NCI-H1930 (cell line): ENCODE measurements around the gene ZNF664.

Experiments used
- DNase-seq, 2 experiments: peaks; one replicate each; lab custom pipeline; 2025; lab: John Stamatoyannopoulos, UW

The ZNF664 gene

DNA sequence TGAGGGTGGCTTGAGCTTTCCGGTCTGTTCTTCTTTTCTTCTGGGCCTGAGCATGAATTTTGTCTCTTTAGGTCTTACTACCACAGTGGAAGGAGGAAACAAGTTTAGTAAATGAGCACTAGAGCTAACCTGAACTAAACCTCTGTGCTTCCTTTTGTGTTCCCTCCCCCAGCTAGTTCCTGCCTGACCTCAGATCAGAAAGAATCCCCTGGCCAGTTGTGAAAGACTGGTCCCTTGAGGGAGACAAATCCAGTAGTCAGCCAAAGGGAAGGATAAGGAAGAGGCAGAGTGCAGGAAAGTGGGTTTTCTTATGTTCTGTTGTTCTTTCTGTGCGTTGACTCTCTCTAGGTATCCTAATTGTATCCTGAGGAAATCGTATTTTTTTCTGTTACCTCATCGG, 17.5 kb downstream of the ZNF664 start:
- DNase-seq, result no peak

DNA sequence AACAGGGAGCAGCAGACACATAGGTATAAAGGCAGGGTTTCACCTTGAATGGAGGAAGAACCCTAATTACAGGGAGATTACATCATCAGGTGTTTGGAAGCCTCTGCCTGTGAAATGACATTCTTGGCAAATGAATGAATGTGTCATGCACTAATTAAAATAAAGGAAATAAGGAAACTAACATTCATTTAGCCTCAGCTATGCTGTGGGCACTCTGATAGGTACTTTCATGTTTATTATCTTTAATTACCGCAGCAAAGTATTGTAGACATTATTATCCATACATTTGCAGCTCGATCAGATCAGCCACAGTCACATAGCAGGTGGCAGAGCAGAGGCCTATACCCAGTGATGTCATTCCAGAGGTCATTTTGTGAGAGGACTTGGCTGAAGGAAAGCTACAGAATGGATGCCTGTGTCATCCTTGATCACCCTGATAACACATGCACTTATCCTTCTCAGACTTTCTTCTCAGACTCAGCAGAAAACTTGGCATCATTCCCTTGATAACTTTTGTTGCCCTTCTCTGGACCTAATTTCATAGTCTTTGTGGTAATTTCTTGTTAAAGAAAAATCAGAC, 18.4 kb downstream of the ZNF664 start:
- DNase-seq, result no peak

DNA sequence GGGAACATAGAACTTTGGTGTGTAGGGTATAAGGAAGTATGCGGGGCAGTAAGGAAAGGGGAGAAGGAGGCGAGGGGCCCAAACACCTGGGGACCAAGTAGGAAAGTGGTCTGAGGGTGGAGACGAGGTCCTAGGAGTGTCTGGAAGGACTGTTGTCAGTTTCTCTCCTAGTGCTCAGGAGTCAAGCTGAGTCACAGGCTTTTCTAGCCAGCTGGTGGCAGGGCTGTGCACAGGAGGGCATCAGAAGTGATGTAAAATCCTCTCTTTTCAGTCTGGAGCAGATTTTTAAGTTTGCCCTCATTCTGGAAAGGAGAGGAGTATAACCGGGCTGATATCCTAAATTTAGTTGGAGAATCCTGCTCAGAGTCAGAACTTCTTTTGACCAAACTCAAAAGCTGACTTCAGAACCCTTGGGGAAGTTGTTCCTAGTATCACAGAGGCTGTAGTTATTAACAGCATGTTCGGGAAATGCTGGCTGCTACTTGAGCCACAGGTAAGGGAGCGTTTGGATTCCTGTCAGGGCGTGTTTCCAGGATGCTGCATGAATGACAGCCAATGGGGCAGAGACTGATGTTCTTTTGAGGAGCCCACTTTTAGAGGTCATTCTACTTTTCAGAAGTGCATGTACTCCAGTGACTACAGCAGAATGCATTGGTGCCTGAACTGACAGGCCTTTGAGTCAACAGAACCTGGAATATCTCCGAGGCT, 19.3 kb downstream of the ZNF664 start:
- DNase-seq, result no peak

DNA sequence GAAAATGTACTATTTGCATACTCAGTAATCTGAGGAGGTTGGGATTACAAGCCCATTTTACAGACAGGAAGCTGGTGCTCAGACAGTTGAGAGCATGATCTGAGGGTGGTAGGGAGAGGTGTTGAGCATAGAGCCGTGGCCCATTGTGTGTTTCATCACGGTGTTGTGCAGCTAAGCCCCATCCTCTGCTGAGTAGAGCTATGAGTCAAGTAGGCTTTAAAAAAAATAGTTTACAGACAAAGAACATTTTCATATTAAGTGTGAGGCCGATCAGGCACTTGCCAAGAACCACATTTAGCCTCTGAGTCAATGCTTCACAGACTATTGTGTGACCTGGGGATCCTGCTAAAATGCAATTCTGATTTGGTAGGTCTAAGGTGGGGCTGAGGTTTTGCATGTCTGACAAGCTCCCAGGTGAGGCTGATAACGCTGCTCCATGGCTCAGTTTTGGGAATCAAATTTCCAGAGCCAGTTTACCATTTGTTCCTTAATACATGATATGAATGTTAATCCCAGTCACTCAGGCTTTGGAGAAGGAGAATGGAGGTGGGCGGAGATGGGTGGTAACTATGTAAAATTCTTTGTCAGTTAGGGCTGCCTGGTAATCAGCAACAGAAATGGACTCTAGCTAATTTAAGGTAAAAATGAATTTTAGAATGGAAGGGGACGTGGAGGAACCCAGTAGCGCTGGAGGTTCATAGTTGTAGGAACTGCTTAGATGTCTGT, 22.2 kb downstream of the ZNF664 start:
- DNase-seq, result no peak

DNA sequence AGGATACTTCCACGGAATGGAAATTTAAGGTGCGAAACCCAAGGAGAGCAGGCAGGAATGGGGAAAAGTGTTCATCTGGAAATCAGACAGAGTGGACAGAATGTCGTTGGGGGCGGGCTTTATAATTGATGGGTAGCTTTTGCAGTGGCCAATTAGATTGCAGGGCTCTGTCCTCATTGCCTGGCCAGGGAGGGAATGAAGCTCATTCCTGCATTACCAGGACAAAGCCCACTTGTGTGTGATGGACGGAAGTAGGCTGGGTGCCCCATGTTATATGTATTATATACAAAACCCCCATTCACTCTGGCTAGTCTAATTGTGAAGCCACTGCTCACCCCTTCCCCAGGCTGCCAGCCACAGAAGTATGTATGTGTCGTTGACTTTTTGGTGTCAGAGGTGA, 23.6 kb downstream of the ZNF664 start:
- no peak for DNase-seq

DNA sequence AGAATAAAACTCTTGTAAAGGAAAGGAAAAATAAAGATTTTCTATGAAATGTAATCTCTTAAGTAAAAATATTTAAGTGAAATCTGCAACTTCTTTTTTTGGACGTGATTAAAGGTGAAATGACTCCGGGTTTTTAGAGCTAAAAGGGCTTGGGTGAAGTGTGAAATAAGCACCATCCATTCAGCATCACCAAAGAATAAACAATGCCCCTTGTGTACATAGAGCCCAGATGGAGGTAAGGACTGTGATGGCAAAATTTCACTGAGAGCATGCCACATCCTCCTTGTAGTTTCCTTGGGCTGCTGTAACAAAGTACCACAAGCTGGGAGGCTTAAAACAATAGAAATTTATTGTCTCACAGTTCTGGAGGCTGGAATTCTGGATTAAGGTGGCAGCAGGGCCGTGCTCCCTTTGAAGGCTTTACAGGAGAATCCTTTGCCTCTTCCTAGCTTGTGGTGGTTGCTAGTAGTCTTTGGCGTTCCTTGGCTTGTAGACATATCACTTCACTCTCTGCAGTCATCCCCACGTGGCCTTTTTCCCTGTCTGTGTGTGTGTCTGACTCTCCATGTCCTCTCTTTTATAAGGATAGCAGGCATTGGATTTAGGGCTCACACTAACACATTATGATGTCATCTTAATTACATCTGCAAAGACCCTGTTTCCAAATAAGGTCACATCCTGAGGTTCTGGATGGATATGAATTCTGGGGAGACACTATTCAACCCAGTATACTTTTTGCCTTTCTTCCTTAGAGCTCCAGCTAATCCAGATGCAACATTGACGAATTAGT, 24.2 kb downstream of the ZNF664 start:
- DNase-seq, result no peak

DNA sequence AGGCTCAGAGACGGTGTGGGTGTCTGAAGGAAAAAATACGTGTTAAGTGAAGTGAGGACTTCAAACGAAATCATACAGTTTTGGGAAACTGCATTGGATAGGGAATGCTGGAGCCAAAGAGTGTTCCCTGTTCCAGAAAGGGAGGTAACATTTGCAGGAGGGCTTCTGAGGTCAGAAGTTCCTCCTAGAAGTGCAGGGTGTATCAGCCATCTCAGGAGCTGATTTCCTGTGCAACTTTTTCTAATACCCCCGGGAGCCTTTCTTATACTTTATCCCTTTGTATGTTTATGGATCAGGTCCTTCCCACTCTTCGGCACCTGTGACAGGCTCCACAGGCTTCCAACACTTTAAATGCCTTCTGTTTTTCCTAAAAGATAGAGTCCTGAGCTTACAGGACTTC, 24.9 kb downstream of the ZNF664 start:
- no peak for DNase-seq

DNA sequence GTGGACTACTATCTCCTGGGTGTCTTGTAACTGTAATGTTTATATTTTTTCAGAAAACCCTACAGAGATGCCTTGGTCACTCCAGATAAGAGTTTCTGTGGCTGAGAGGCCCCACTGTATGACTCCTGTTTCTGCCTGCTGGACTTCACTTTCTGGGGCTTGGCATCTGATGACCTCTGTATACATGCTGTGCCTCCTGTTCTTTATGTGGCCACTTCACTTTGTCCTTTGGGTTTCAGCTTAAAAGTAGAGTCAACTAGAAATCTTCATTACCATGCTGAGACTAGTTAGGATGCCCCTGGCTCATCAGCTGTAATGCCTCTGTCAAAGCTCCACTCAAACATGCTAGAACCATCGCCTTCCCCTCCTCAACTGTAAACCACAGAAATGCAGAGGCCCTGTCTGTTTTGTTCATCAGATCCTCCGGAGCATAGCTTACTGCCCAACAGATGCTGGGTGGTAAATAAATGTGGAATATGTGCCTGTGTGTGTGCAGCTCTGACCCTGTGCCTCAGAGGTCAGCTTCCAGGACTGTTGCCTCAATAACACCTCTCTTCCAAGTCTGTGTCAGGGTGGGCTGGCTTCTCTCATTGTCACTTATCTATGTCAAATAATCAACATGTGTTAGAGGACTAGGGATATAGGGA, 25.5 kb downstream of the ZNF664 start:
- DNase-seq, result no peak

DNA sequence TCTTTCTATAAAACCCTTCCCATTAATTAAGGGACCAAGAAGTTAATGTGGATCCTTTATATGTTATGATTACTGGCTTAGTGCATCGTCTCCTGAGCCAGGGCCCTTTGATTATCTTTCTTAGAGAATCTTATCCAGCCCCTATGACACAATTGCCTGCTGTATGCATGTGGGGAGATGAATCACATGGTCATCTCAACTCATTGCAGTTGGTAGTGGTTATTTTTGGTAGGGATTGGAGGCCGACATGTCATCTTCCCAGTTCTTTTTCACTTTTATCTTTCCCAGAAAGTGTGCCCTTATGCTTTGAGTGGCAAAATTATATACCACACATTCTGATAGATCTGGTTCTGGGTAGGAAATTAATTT, 26.0 kb downstream of the ZNF664 start:
- DNase-seq, result no peak

DNA sequence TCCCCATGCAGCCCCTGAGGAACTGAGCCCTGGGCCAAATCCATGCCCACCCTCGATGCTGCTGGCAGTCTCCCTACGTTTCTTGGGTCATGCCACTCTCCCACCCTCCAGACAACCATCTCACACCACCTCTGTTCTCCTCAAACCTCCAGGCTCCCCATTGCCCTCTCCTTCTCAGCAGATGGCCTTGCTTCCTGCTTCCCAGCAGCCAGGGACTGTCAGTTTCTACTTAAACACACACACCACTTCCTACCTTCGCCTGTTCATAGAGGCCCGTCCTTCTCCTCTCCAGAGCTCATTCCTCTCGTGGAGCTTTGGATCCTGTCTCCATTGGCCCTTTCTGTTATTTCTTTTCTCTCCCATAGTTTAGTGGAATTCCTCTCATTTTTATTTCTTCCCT, 27.1 kb downstream of the ZNF664 start:
- no peak for DNase-seq

DNA sequence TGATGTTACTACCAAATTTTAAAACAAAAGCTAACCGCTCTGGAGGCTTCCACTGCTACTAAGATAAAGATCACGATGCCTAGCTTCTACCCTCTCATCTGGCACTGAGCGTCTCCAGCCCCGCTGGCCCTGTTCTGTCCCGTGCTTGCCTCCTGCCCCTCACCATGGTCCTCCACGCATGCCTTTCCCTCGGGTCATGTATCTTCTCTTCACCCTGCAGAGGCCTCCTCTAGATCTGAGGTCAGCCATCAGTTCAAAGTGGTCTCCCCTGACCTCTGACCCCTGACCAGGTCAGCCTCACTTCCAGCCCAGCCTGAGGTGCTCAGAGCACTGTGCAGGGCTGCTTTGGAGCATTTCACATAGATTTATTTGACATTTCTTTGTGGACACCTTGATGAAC, 28.3 kb downstream of the ZNF664 start:
- no peak for DNase-seq

DNA sequence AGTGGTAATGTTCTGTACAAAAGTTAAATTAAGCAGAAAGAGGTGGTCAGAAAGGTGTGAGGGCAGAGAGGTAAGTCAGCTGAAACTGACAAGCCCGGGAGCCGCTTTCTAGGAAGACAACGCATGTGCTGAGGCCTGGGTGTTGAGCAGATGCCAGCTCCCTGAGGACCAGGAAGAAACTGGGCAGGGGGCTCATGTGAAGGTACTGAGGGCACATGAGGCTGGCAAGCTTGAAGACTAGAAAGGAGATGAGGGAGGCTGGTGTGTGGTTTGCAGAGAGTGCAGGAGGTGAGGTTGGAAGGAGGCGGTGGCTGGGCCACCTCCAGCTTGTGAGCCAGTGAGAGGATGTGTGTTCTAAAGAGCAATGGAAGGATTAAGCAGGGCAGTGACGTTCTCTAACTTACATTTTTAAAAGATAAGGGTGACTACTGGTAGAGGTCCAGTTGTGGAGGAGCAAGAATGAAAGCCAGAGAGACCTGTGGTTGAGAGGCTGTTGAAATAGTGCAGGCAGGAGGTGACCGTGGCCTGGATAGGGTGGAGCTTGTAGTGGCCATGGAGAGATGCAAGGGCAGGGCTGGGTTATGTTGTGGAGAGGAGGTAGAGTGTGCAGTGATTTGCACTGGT, 29.1 kb downstream of the ZNF664 start:
- no peak for DNase-seq

DNA sequence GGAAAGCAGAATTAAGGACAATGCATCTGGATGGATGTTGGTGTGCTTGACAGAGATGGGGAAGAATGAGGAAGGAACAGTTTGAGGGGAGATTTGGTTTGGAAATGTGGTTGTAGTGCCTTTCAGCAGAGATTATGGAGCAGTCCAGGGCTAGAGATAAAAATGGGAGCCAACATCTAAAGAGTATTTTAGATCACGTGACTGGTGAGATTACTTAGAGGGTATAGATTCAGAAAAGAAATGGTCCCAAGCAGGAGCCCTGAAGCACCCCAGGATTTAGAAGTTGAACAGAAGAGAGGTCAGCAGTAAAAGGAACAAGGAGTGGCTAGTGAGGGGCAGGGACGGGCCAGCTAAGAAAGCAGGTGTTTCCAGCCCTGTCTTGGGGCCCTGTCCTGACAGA, 29.6 kb downstream of the ZNF664 start:
- no peak for DNase-seq

DNA sequence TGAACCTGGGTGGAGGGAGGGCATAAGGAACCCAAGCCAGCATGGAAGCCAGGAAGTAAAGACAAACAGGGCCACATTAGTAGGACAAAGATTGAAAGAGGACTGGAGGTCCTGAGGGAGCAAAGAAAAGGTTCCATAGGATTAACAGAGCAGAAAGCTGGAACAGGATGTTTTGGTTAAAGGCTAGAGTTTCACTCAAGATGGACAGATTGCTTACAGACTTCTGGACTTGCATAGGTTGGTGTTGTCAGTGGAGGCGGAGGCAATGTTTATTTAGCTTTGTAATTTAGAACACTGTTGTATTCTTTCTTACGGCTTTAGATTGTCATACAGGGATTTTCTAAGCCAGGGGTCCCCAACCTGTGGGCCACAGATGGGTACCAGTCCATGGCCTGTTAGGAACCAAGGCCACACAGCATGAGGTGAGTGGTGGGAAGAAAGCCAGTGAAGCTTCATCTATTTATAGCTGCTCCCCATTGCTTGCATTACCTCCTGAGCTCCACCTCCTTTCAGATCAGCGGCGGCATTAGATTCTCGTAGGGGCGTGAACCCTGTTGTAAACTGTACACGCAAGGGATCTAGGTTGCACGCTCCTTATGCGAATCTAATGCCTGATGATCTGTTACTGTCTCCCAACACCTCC, 31.3 kb downstream of the ZNF664 start:
- DNase-seq, result no peak

DNA sequence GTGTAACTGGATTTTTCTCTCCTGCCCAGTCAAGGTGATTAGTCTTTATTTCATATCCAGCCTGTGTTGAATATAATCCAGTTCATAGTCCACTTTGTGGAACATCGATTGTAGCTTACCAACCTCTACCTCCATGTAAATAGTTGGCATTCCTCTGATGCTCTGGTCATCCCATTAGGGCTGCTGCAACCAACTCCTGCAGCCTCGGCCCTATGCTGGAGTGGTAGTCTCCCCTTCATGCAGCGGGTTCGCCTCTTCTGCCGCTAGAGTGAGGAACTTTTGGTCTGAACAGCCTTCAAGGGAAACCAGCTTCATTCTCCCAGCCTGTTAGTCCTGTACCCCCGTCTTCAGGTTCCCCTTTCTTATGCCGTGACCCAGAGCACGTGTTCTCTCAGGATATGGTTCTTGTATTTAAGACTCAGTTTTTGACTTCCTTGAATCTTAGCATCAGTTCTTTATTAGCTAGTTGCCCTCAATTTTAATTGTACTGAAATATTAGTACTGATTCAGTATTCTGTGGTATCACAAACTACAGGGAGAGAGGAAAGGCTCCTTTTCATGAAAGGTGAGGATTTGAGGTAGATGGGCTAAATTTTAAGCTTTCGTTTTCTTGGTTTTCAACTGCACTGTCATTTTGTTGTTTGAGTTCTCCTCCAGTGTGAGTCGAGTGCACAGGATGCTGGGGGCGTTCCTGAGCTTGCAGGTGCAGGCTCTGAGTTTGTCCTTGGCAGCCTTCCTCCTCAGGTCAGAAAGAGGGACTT, 33.2 kb downstream of the ZNF664 start:
- DNase-seq, result no peak

DNA sequence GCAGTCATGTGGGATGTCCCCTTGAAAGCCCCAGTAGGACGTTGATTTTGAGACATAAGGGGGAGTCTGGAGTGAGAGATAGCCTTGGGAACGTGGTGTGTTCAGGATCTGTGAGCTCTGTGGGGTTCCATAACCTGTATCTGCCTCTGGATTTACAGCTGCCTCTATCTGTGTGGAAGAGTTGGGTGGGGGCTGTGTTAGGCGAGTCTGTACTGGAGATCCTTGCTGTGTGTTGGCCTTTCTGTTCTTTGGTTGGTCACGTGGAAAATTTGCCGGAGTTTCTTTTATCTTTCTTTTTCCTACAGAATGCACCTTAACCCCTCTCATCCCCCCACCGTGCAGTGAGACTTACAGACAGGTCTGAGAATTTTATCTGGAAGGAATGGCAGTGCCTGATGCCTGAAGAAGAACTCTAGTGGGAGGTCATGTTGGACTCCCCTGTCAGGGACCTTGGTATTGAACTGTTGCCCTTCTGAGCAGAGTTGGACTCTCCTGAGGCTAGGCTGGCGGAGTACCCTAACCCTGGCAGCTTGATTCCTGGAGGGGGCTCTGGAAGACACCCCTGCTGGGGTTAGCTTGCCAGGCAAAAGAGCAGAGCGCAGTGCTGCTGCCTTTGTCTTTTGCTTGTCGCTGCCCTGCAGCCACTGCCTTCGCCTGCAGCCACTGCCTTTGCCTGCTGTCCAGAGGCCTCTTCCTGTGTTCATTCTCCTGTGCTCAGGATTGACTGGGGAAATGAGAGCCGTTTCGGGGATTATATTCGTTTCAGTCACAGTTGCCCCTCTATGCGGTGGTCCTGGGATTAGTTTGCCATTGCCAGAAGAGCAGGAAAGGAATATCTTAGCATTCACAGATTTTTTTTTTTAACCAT, 34.1 kb downstream of the ZNF664 start:
- DNase-seq, result no peak

DNA sequence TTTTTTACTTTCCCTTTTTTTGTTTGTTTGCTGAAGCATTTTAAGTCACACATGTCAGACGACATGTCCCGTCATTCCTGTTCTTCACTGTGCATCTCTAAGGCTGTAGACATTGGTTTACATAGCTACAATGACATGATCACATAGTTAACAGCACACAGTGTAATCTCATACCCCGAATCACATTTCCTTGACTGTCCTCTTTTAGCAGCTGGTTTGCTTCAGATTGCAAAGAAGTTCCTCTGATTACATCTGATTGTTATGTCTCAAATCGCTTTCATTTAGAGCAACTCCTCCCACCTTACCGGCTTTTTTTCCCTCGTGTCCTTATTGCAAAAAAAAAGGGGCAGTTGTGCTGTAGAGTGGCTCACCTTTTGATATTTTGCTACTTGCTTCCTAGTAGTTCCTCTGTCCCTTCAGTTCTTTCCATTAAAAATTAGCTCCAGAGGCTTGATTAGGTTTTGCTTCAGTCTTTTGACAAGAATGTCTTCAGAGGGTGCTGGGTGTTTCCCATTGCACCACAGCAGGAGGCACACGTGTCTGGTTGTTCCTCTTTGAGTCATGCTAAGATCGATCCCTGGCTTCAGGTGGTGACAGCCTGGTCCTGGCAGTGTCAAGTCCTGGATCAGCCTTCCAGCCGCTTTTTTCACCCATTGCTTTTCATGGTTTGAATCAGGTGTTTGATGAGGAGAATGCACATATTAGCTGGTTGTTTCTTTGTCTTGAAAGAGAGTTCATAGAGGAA, 35.0 kb downstream of the ZNF664 start:
- no peak for DNase-seq

DNA sequence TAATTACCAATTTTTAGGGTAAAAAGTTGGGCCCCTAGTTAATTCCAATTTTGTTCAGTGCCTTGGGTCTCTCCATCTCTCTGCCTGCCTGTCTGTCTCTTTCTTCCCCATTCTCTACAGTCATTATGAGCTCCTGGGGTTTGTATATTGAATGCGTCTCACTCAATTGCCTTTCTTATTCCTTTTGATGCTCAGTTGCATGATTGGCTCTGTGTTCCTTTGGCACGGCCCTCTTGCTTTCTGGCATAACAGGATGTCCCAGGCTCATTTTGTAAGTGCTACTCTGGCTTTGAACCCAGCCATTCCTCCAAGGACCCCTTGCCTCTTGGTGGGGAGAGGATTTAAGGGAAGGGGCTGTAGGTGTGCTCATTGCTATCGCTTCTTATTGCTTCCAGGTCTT, 35.6 kb downstream of the ZNF664 start:
- DNase-seq, result no peak

DNA sequence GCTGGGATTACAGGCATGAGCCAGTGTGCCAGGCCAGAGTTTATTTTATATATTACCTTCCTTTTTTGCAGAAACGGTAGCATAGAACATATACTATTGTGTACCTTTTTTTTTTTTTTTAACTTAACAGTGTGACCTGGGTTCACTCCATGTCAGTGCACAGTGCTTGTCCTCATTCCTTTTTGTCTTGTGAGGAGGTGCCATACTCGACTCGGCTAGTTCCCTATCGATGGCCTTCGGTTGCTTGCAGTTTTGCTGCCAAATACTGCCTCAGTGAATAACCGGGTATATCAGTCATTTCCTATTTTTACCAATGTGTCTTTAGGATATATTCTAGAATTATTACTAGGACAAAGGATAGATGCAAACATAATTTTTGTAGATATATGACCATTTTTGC, 36.8 kb downstream of the ZNF664 start:
- DNase-seq, result no peak
